ENCODE data around the gene LDB2. TPM values are rescaled to one million over a fixed set of nuclear protein-coding genes. Genes with fewer than 3 reads are reported as not detected.

LDB2 gene
- total and polyA plus RNA-seq, 2 donors (not counting 1 experiment from before 2014, with no cell fraction given) = 41.6 to 78.3 TPM

- Histone ChIP-seq H3K27ac (ENCODE audit: insufficient read depth, low read length) (no peak overlapping the region), H3K4me2 (ENCODE audit: extremely low read depth, insufficient read depth, low read length) (no peak overlapping the region), H3K9ac (ENCODE audit: insufficient read depth, low read length) (no peak overlapping the region), H3K9me3 (ENCODE audit: control insufficient read depth, insufficient read depth, low read depth, low read length) (no peaks in the 10 kb centered on the region), H3K27me3 (ENCODE audit: control insufficient read depth, insufficient read depth, low read length) (no peaks in the 10 kb centered on the region), H3K36me3 (ENCODE audit: control insufficient read depth, insufficient read depth, low read length) (no peaks in the 10 kb centered on the region), H4K20me1 (ENCODE audit: control insufficient read depth, extremely low read depth, insufficient read depth, low read length) (no peaks in the 10 kb centered on the region), H3K4me3 (replicated peaks in 1 of 4; ENCODE audit: control extremely low read depth in 1 of 4, insufficient read depth in 1 of 4, low read depth in 3 of 4, low read length in 4 of 4) (no peak overlapping the region), H2AFZ (ENCODE audit: low read length) (no peak overlapping the region), H3K4me1 (ENCODE audit: control insufficient read depth, extremely low read depth, insufficient read depth, low read length) (no peaks in the 10 kb centered on the region), H3K79me2 (ENCODE audit: control insufficient read depth, insufficient read depth, low read length) (no peaks in the 10 kb centered on the region)
- no peak for TF ChIP-seq EZH2 (IDR thresholded peaks at IDR 0.05; ENCODE audit: low read length, missing control alignments)
- no peak for TF ChIP-seq CTCF (conservative IDR thresholded peaks at IDR 0.05 in 1 of 2, IDR thresholded peaks at IDR 0.05 in 1 of 2; ENCODE audit: low read depth in 1 of 2, low read length in 2 of 2)
- DNase-seq (ENCODE audit: low read depth in 2 of 2) = peak; percentile 34 to 40
These were observed 221.2 kb downstream of the LDB2 start for GRCh38 chr4:16677001-16677944.

GRCh38 chr4:16676230-16676770, 222.1 kb downstream of the LDB2 start:
- Histone ChIP-seq H3K4me2 (ENCODE audit: extremely low read depth, insufficient read depth, low read length) (no peak overlapping the region), H4K20me1 (ENCODE audit: control insufficient read depth, extremely low read depth, insufficient read depth, low read length) (no peaks in the 10 kb centered on the region), H3K9ac (ENCODE audit: insufficient read depth, low read length) (no peak overlapping the region), H3K79me2 (ENCODE audit: control insufficient read depth, insufficient read depth, low read length) (no peaks in the 10 kb centered on the region), H3K4me3 (replicated peaks in 1 of 4; ENCODE audit: control extremely low read depth in 1 of 4, insufficient read depth in 1 of 4, low read depth in 3 of 4, low read length in 4 of 4) (no peak overlapping the region), H3K27ac (ENCODE audit: insufficient read depth, low read length) (no peak overlapping the region), H3K4me1 (ENCODE audit: control insufficient read depth, extremely low read depth, insufficient read depth, low read length) (no peaks in the 10 kb centered on the region), H3K9me3 (ENCODE audit: control insufficient read depth, insufficient read depth, low read depth, low read length) (no peaks in the 10 kb centered on the region), H3K36me3 (ENCODE audit: control insufficient read depth, insufficient read depth, low read length) (no peaks in the 10 kb centered on the region), H2AFZ (ENCODE audit: low read length) (no peak overlapping the region), H3K27me3 (ENCODE audit: control insufficient read depth, insufficient read depth, low read length) (no peaks in the 10 kb centered on the region)
- no peak for DNase-seq (ENCODE audit: low read depth in 2 of 2)
- TF ChIP-seq CTCF (conservative IDR thresholded peaks at IDR 0.05 in 1 of 2, IDR thresholded peaks at IDR 0.05 in 1 of 2; ENCODE audit: low read depth in 1 of 2, low read length in 2 of 2) (no peak), EZH2 (IDR thresholded peaks at IDR 0.05; ENCODE audit: low read length, missing control alignments) (no peak)

DNA sequence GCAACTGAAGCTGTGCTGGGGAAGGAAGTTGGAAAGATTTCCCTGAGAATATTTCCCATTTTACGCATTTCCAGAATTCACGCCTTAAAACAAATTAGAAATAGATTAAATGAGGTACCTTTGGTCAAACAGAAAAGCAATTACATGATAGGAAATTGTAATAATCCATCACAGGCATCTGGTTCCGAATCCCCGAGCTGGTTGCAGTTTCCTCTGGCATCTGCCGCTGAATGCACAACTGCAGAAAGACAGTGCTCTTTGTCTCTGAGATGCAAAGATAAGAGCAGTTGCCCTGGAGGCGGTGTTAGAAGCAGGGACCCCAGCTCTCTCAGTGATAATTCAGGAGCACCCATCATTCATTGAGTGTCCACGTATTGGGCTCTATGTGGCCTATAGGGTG, 224.4 kb downstream of the LDB2 start:
- no peak overlapping the region for H3K4me2 ChIP-seq (ENCODE audit: extremely low read depth, insufficient read depth, low read length)
- no peak overlapping the region for H2AFZ ChIP-seq (ENCODE audit: low read length)
- H3K9me3 ChIP-seq (ENCODE audit: control insufficient read depth, insufficient read depth, low read depth, low read length) = no peaks in the 10 kb centered on the region
- H3K4me3 ChIP-seq (replicated peaks in 1 of 4; ENCODE audit: control extremely low read depth in 1 of 4, insufficient read depth in 1 of 4, low read depth in 3 of 4, low read length in 4 of 4) = no peak overlapping the region
- no peaks in the 10 kb centered on the region for H4K20me1 ChIP-seq (ENCODE audit: control insufficient read depth, extremely low read depth, insufficient read depth, low read length)
- H3K4me1 ChIP-seq (ENCODE audit: control insufficient read depth, extremely low read depth, insufficient read depth, low read length) = peaks cover 1% of the 10 kb centered on the region
- DNase-seq (ENCODE audit: low read depth in 2 of 2) = no peak
- H3K9ac ChIP-seq (ENCODE audit: insufficient read depth, low read length) = no peak overlapping the region
- no peaks in the 10 kb centered on the region for H3K79me2 ChIP-seq (ENCODE audit: control insufficient read depth, insufficient read depth, low read length)
- no peak for TF ChIP-seq CTCF (conservative IDR thresholded peaks at IDR 0.05 in 1 of 2, IDR thresholded peaks at IDR 0.05 in 1 of 2; ENCODE audit: low read depth in 1 of 2, low read length in 2 of 2)
- no peak for TF ChIP-seq EZH2 (IDR thresholded peaks at IDR 0.05; ENCODE audit: low read length, missing control alignments)
- no peak overlapping the region for H3K27ac ChIP-seq (ENCODE audit: insufficient read depth, low read length)
- no peaks in the 10 kb centered on the region for H3K27me3 ChIP-seq (ENCODE audit: control insufficient read depth, insufficient read depth, low read length)
- H3K36me3 ChIP-seq (ENCODE audit: control insufficient read depth, insufficient read depth, low read length) = no peaks in the 10 kb centered on the region
